ENCODE data around the gene TMEM18. TPM values are rescaled to one million over a fixed set of nuclear protein-coding genes. Genes with fewer than 3 reads are reported as not detected.

Gene TMEM18
- total RNA-seq, 1 donor = 19.4 TPM

GRCh38 chr2:678964-679363 lies 1.8 kb upstream of the TMEM18 start:
- DNase-seq (ENCODE audit: low read depth) = no peak
- H3K4me3 ChIP-seq (ENCODE audit: low read depth, low read length) = no peak overlapping the region
- no peak for TF ChIP-seq CTCF (IDR thresholded peaks at IDR 0.05; ENCODE audit: insufficient read depth, low read depth, low read length)

- DNase-seq (ENCODE audit: low read depth) = no peak
- peak overlapping the region; percentile 97 for H3K4me3 ChIP-seq (ENCODE audit: low read depth, low read length)
Observed at GRCh38 chr2:677959-678550, 849 bp upstream of the TMEM18 start.

GRCh38 chr2:676647-677055 lies 555 bp downstream of the TMEM18 start:
- TF ChIP-seq CTCF (IDR thresholded peaks at IDR 0.05; ENCODE audit: insufficient read depth, low read depth, low read length) = no peak
- peak overlapping the region; percentile 76 for H3K4me3 ChIP-seq (ENCODE audit: low read depth, low read length)
- DNase-seq (ENCODE audit: low read depth) = peak; percentile 99

More at GRCh38 chr2:677959-678550, 849 bp upstream of the TMEM18 start:
- TF ChIP-seq CTCF (IDR thresholded peaks at IDR 0.05; ENCODE audit: insufficient read depth, low read depth, low read length) = no peak

GRCh38 chr2:675982-676646 lies 1.1 kb downstream of the TMEM18 start:
- peak overlapping the region; percentile 76 for H3K4me3 ChIP-seq (ENCODE audit: low read depth, low read length)
- peak; percentile 43 for TF ChIP-seq CTCF (IDR thresholded peaks at IDR 0.05; ENCODE audit: insufficient read depth, low read depth, low read length)
- peak; percentile 87 for DNase-seq (ENCODE audit: low read depth)

GRCh38 chr2:675460-675859 lies 1.7 kb downstream of the TMEM18 start:
- no peak for DNase-seq (ENCODE audit: low read depth)
- no peak for TF ChIP-seq CTCF (IDR thresholded peaks at IDR 0.05; ENCODE audit: insufficient read depth, low read depth, low read length)
- no peak overlapping the region for H3K4me3 ChIP-seq (ENCODE audit: low read depth, low read length)

DNA sequence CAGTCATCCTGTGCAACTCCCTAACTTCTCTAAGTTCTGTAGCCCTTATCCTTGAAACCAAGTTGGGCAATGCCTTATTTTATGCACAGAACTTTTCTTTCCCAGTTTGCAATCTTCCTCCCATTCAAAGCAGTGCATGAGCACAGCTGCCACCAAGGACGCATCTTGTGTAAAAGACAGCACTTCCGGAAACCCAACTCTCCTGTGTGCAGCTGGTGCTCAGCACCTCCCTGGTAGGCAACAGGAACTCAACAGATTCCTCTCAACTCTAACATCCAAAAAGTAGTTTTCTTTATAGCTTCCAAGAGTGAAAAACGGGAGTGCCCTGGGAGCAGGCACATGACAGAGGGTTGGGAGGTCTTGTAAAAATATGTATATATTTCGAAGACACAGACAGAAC lies 2.2 kb downstream of the TMEM18 start:
- no peak for DNase-seq (ENCODE audit: low read depth)
- no peak overlapping the region for H3K4me3 ChIP-seq (ENCODE audit: low read depth, low read length)
- no peak for TF ChIP-seq CTCF (IDR thresholded peaks at IDR 0.05; ENCODE audit: insufficient read depth, low read depth, low read length)
